Ovary (tissue), 3 donors: Measurements from ENCODE around the gene VGLL4.

Experiments
- POLR2A ChIP-seq: fragments of 450-650 bp; IDR thresholded peaks from one replicate; pipeline ENCODE4 v1.6.1; 2017; ENCODE audit warnings: antibody characterized with exemption, mild to moderate bottlenecking, moderate library complexity
- TF ChIP-seq, protein P1 (sequence below), 3 donors: fragments of 450-650 bp in 2 of 3; fragments of 200-600 bp in 1 of 3; IDR thresholded peaks; one replicate each; pipeline versions ENCODE4 v1.5.1 to v1.8.0; 2016 to 2022; ENCODE audit warnings: antibody characterized with exemption in 3 of 3, mild to moderate bottlenecking in 1 of 3
- donor health status: DM: no; HTN: no; CAD: no.

DNA sequence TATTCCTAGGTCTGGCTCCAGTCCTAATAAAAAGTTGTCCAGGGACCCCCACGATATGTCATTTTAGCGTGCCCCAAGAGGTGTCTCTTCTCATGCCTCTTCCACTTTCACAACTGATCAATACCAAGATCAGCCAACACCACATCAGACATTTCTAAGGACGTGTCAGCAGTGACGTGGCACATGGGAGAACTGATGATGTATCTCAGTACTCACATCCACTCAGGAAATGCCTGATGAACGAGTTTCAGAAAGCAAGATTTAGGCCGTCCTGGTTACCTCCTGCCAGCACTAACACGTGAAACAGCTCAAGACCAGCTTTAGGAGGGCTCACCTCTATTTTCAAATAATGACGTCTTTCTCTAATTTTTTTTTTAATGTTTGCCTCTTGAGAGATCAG, 19.6 kb downstream of the VGLL4 start:
- TF ChIP-seq, protein P1, sequence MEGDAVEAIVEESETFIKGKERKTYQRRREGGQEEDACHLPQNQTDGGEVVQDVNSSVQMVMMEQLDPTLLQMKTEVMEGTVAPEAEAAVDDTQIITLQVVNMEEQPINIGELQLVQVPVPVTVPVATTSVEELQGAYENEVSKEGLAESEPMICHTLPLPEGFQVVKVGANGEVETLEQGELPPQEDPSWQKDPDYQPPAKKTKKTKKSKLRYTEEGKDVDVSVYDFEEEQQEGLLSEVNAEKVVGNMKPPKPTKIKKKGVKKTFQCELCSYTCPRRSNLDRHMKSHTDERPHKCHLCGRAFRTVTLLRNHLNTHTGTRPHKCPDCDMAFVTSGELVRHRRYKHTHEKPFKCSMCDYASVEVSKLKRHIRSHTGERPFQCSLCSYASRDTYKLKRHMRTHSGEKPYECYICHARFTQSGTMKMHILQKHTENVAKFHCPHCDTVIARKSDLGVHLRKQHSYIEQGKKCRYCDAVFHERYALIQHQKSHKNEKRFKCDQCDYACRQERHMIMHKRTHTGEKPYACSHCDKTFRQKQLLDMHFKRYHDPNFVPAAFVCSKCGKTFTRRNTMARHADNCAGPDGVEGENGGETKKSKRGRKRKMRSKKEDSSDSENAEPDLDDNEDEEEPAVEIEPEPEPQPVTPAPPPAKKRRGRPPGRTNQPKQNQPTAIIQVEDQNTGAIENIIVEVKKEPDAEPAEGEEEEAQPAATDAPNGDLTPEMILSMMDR (IDR thresholded peaks at IDR 0.05), result no peak
- TF ChIP-seq POLR2A, result no peak
